ENCODE measurements around the gene CD274.
"Not testable (repeated sequence)": the region's sequence is repeated elsewhere in the genome, so short reads cannot be mapped to it uniquely, and the experiment has no call there.

GRCh38 chr9:5464831-5465330 is 14.5 kb downstream of the CD274 start:
- TF ChIP-seq POLR2A, POLR2AphosphoS5 (IDR thresholded peaks at IDR 0.05): not testable (repeated sequence)

All from stomach (tissue), 4 donors.